HG02588 (cell line): Measurements from ENCODE around the gene ILDR2.

Experiments
- ATAC-seq: cut with Tn5 transposase; IDR thresholded peaks from one replicate; pipeline ENCODE4 v1.9.1; 2021; ENCODE audit warnings: mild to moderate bottlenecking, moderate library complexity; ENCODE audit not compliant: unreplicated experiment

ILDR2 gene

DNA sequence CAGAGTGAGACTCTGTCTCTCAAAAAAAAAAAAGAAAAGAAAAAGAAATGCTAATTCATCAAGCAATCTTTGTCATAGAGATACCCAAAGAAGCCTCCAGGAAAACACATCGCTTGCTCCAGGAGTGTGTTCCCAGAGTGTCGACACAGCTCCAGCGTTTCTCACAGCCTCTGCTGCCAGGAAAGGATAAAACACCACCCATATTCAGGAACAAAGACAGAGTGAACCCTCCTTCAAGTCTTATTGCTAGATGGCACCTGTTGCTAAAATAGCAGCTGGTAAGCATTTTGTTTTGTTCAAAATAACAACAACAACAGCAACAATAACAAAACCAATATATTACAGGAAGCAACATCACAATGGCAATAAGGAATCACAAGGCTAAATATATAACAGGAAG is 3.1 kb downstream of the ILDR2 start:
- no peak for ATAC-seq

DNA sequence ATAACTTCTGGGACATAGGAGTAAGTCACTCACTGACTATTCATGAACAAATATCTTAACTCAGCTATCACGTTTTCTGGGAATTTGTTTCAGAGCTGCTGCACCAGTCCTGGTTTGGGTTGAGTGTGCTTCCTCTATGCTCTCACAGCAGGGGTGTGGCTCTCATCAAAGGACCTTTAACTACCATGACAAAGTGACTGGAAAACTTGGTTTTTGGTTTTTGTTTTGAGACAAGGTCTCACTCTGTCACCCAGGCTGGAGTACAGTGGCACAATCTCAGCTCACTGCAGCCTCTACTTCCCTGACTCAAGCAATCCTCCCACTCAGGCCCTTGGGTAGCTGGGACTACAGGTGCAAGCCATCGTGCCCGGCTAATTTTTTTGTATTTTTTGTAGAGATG is 4.1 kb downstream of the ILDR2 start:
- ATAC-seq: no peak

DNA sequence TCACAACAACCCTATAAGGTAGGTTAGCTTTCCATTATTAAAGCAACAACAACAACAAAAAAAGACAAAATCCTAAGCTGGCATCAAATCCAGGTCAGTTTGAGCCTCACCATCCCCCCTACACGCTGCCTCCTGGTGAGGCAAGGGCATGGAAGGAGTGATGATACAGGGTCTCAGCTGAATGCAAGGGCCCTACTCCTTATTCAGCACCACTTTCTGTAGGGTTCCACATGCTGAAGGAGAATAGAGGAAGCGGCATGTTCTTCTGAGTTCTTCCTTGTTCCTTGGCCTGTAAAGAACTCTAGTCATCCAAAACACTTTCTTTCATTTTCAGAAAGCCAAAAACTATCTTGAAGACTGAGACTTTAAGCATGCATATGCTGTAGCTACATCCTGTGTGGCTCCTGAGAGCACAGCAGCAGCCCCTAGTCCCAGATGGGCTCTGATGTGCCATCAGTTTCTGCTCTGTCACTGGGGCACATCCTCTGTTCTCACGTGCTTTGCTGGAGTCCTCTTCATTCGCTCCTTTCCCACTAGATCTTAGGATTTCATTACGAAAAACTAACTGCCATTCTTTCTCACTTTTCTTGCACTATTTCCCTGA is 6.2 kb downstream of the ILDR2 start:
- ATAC-seq: peak; percentile 73

DNA sequence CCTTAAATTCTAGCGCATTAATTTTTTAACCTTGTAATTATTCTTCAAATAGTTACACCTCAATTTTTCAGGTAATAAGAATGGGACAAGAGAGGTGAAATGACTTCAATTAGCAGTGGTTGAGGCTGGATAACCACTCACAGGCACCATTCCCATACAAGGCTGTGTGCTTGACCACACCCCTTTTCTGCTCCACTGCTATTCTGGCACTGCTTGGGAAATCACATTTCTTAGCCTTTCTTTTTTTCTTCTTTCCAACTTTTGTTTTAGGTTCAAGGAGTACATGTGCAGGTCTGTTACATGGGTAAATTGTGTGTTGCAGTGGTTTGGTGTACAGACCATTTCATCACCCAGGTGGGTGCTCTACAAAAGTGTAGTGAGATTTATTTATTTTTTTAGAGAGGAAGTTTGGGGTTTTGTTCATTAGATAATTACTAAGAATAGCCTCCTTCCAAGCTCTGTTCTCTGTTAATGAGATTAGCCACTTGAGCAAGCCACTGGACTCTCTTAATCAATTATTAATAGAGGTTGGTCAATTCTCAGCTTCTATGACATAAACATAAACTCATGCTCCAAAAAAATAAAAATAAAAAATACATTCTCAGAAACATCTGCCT is 14.4 kb downstream of the ILDR2 start:
- no peak for ATAC-seq

- no peak for ATAC-seq
Measured at GRCh38 chr1:166956872-166957271, 18.5 kb downstream of the ILDR2 start.

DNA sequence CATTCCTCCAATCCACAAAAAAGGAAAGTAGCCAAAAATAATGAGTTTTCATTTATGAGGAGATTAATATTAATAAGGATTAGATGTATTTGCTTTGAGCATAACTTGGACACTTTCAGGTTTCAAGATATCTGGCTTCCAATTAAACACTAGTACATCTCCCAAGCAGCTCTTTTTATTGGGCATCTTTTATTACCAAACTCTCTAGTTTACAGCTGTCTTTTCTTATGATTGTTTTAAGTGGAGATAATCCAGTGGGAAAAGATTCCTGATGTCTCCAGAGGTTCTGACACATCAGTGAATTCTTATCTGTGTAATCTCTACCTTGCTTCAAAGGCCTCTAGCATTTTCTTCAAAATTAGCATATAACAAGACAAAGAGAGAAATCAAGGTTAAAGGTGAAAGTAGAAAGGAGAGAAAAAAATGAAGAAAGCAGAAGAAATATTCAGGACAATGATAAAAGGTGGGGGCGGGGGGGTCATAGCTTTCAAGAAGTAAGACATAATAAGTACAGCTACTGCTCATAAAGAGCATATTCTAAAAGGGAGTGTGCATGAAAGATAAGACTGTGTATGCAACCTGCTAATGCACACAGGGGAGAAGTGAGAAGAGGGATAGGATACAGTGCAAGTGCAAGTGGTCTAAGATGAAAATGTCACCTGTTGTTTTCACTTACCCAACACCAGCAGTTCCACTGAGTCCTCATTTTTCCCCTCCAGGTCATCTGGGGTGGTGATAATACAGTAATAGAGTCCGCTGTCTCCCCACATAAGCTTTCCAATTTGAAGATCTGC is 19.1 kb downstream of the ILDR2 start:
- no peak for ATAC-seq

DNA sequence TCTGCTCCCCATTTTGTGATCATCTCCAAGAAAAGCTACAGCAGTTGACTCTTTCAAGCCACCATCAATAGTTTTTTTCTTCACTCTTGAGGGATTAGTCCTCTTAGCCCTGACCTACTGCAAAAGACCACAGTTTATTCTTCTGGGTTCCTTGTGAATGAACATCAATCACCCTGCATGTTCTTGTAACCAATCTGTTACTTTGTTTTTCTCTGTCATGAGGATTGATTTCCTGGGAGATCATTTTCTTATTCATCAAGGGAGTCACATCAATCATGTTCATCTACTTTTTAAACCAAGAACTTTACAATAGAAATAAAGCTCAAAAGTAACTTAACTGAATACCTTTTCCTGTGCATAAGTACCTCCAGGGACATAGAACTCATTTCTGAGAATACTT is 21.8 kb downstream of the ILDR2 start:
- ATAC-seq: no peak

GRCh38 chr1:166952002-166952746 is 23.2 kb downstream of the ILDR2 start:
- no peak for ATAC-seq

DNA sequence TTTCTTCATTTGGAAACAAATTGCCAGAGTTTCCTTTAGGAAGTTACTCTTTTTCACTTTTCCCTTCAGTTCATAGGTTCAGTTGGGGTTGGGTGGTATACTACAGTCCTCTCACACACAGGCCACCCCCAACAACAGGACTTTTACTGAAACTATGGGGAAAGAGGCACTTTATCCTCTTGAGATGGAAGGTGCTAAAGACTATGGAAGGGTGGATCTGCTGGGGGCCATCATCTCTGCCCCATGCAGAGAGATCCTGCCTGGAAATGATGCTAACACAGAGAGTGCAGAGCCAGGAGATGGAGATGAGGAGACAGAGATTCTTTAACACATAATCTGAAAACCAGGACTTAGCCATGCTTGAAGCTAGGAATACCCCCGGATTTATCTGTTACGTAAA is 24.3 kb downstream of the ILDR2 start:
- no peak for ATAC-seq

DNA sequence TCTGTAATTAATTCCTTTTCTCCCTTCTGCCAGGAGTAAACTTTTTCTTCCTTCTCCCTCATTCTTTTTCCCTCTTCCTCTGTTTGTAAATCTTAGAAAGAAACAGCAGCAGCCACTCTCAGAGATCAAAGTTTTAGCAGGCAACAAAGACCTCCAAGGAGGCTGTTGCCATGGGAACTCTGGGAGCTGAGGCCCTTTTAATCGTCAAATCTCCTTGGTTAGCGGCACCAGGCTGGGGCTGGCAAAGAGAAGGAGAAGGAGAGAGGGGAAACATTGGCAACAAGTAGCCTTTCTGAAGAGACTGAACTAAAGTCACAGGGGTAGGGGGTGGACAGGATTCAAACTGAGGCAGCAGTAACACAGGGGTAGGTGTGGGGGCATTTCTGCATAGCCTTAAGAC is 25.2 kb downstream of the ILDR2 start:
- no peak for ATAC-seq

DNA sequence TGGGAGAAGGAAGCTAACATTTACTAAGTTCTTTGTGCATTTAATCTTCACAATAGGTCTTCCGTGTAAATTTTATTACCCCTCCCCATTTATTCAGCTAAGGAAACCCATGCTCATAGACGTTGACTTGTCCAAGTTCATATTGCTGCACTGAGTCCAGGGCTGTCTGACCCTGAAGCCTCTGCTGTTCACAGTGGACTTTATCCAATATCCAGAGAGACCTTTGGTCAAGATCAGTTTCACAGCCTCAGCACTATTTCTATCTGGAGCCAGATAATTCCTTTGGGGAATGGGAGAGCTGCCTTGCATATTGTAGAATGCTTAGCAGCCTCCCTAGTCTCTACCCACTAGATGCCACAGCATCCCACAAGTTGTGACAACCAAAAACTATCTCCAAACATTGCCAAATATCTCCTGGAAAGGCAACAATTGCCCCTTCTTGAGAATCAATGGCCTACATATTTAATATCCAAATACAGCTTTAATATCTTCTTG is 26.4 kb downstream of the ILDR2 start:
- no peak for ATAC-seq

GRCh38 chr1:166947398-166948043 is 27.8 kb downstream of the ILDR2 start:
- no peak for ATAC-seq

DNA sequence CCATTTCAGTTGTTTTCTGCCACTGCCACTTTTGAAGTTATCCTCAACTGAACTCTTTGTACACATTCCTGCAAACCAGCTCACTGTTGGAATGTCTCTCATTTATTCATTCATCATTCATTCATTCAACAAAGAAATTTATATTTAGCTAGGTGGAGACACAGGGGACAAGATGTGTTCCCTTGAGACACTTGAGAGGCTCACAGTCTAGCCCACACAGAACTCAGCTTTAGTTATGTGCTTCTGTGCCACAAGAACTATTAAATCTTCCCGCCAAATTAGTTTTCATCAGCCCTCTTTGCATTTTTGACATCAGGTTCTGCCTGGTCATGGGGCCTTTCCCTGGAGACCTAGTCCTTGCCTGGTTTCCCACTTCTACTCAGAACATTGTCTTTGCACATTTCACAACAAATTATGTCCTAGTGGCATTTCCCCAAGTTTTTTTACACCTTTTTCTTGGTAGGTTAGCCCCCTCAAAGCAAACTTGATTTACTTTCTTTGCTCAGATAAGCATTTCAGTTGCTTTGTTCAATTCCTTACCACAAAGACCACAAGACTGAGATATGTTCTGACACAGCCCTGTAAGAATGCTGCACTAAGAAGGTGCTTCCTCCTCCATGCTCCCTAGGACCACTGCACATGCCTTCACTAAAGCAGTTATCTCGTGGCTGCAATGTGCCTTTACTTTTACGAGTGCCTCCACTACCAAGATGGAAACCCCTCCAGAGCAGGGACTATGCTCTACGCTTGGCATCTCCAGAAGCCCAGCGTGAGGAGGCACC is 31.0 kb downstream of the ILDR2 start:
- ATAC-seq: no peak

DNA sequence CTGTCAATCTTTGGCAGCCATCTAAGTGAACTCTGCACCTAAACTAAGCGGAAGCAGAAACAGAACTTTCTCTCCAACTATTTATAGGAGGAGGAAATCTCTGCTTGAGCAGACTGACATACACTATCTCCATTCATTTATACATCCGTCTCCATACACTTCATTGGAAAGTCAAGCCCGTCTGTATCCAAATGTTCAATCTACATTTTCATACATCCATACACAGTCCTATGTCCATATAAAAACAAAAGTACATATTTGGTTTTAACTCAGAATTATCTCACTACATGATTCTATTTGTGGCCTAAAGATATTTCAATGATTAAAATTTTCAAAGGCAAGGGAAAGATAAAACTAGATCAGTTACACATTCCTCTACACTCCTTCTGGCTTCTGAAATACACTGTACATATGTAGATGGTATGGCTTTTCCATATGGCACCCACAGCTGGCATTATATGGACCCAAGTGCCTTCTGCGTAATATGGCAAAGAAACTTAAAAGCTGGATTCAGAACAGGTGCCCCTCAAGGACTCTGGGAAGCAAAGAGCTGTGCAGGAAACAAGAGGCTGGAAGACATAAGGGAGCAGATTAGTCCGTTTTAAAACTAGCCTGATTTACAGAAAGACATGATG is 35.5 kb downstream of the ILDR2 start:
- no peak for ATAC-seq

DNA sequence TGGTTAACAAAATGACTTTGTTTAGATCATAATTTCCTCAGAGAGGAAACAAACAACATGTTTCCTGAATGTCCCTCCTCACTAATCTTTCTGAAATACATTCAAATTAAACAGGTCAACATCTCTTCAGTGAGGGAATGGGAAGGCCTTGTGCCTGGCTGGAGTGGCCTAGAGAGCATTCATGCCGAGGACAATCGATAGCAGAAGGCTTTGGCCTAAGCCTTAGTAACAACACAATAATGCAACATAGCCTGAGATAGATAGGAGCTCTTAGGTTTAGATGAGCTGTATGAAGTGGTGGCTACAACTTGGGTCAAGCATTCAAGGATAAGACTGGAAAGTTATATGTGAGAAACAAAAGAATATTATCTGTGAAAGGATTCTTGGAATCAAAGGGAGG is 37.4 kb downstream of the ILDR2 start:
- no peak for ATAC-seq

- no peak for ATAC-seq
Measured at GRCh38 chr1:166937329-166937728, 38.0 kb downstream of the ILDR2 start.

DNA sequence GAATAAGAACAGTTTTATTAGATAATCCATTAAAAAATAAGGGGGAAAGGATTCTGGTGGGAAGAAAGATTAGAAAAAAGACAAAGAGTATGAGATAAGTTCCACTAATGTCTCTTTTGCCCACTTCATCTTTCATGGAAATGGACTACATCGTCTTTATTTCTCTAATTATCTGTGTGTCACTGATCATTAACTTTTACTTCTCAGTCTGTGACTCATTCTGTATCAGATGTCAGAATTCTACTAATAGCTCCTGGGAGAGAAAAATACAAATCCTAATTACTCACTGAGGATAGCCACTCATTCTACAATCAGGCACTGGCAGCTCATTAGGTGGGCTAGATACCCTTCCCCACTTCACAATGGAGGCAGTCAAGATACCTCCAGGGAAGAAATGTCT is 41.7 kb downstream of the ILDR2 start:
- ATAC-seq: peak; percentile 51

DNA sequence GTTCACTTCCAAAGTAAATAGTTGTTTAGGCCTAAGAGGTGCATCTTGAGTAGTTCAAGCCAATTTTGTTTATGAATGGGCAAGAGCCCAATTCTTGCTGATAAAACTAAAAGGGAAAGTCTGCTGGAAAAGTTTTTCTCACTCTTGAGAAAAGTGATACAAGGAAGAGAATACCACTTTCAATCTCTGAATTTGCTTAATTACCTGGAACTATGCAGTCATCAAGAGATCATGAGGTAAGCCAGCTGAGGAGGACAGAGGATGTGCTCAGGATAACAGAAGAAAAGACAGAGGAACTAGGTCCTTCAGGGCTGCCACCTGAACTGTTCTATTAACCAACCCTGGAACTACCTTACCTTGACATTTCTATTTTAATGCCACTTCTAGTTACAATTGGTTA is 42.2 kb downstream of the ILDR2 start:
- peak; percentile 10 for ATAC-seq

DNA sequence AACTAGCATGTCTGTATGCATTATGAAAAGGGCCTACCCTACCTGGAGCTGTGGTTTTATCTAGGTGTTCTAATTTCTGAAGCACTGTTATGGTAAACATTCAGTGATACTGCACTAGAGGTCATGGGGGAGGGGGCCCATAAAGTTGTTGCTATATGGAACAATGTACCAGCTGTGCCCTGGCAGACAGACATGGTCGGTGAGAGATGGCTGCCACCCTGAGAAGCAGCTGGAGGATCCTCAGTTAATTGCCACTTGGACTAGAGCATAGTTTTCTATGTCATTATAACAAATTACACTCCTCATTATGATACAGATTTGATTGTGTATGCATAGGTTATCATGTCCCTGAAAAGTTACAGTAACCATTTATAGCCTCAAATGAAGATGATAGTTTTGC is 45.4 kb downstream of the ILDR2 start:
- no peak for ATAC-seq

DNA sequence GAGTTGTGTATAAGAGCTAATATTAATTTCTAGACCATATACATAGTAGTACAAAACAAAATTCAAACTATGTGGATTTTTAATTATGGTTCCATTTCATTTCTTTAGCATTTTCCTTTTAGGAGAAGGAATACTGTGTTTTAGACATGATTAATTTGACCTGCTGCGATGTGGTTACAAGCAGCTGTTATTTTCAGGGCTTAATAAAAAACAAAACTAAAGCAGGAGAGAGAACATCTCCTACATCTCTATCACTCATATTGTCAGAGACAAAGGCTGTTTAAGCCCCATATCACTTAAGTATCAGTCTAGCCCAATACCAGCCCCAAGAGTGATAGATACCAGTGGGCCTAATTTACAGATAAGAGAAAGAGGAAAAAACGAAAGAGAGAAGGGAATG is 47.6 kb downstream of the ILDR2 start:
- ATAC-seq: no peak
